ENCODE data around the gene SPRR5.

DNA sequence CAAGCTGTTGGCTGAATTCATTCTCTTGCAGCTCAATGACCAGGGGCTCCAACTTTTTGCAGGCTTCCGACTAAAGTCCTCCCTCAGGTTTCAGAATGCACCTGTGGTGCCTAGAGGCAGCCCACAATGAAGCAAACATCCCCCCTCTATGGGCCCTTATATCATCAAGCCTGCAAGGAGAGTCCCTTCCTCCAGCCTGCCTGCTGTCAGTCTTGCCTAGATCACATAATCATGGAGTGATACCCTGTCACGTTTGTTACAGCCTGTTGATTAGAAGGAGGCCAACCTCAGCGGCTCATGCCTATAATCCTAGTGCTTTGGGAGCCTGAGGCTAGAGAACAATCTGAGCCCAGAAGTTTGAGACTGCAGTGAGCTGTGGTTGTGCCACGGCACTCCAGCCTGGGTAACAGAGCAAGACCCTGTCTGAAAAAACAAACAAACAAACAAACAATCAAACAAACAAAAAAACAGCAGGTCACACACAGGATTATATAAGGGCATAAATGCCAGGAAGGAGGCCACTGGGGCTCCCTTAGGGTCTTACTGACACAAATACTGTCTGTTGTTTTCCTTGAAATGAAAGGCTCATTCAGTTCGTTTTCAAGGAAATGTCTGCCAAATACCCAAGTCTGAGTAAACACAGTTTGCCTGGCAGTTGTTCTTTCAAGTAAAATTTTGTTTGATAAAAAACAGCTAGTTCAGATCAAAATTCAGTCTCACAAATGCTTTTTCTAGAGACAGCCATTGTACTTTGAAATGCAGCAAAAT is 49.8 kb downstream of the SPRR5 start:
- TF ChIP-seq POLR2A (IDR thresholded peaks at IDR 0.05; ENCODE audit: low read length) (no peak), GATA1 (IDR thresholded peaks at IDR 0.05; ENCODE audit: low read depth, low read length) (no peak)
